H1 (cell line): Measurements from ENCODE around the gene PRUNE1. TPM values are rescaled to one million over a fixed set of nuclear protein-coding genes. Genes with fewer than 3 reads are reported as not detected.

Experiments used
- CTCF ChIA-PET: fragments of 300-600 bp; sonication (Branson Sonifier 250); formaldehyde crosslinking; loops from one replicate; lab custom pipeline; 2021; ENCODE audit not compliant: partially characterized antibody; lab: Charles Lee
- POLR2A ChIA-PET: fragments of 300-600 bp; sonication (Branson Sonifier 250); formaldehyde crosslinking; loops from one replicate; lab custom pipeline; 2021; ENCODE audit warnings: inconsistent platforms; ENCODE audit not compliant: partially characterized antibody; lab: Charles Lee
- DNase-seq, 2 experiments: peaks; one replicate each; pipeline versions ENCODE4 v3.0.0 to v3.0.0-alpha.2; 2010 to 2022; ENCODE audit warnings: low spot score in 2 of 2, low read depth in 1 of 2, mixed read lengths in 1 of 2
- FAIRE-seq: peaks from 2 replicates; lab custom pipeline; 2011; peaks lifted over from hg19 to GRCh38; lab: Jason Lieb, UNC
- H2AFZ ChIP-seq: 2 replicates; pipeline ENCODE4 v1.8.1; 2012; ENCODE audit warnings: low read length, inconsistent platforms
- H2AK5ac ChIP-seq: 2 replicates; pipeline ENCODE4 v1.6.1; 2013; ENCODE audit warnings: low read depth, low read length
- H2BK120ac ChIP-seq: replicated peaks from 2 replicates; pipeline ENCODE3; 2013; ENCODE audit warnings: low read depth, low read length, inconsistent platforms
- H2BK12ac ChIP-seq: 2 replicates; pipeline ENCODE4 v1.6.1; 2013; ENCODE audit warnings: low read depth, low read length
- H2BK15ac ChIP-seq: 2 replicates; pipeline ENCODE4 v1.6.1; 2013; ENCODE audit warnings: low read length
- H2BK20ac ChIP-seq: 2 replicates; pipeline ENCODE4 v1.6.1; 2013; ENCODE audit warnings: low read length
- H2BK5ac ChIP-seq: 2 replicates; pipeline ENCODE4 v1.6.1; 2013; ENCODE audit warnings: low read depth, low read length
- H3K14ac ChIP-seq: 2 replicates; pipeline ENCODE4 v1.6.1; 2013; ENCODE audit warnings: inconsistent platforms; ENCODE audit not compliant: insufficient read length
- H3K18ac ChIP-seq: 2 replicates; pipeline ENCODE4 v1.6.1; 2013; ENCODE audit warnings: low read length; ENCODE audit errors: extremely low read depth
- H3K23ac ChIP-seq: 2 replicates; pipeline ENCODE4 v1.6.1; 2013; ENCODE audit warnings: inconsistent platforms; ENCODE audit not compliant: insufficient read length
- H3K23me2 ChIP-seq: 2 replicates; pipeline ENCODE4 v1.6.1; 2013; ENCODE audit warnings: low read depth, low read length
- H3K27ac ChIP-seq: 2 replicates; pipeline ENCODE4 v1.6.1; 2011; ENCODE audit warnings: low read depth, low read length, inconsistent platforms
- H3K27me3 ChIP-seq, 4 experiments: replicated peaks in 1 of 4; 1 replicate in 1 of 4; 2 replicates in 3 of 4; pipeline versions ENCODE4 v1.6.1 to v1.8.1; 2011 to 2013; ENCODE audit warnings: low read length in 3 of 4, mild to moderate bottlenecking in 3 of 4, inconsistent platforms in 2 of 4, mixed read lengths in 2 of 4, moderate library complexity in 1 of 4; ENCODE audit not compliant: control insufficient read depth in 3 of 4, insufficient read depth in 3 of 4; ENCODE audit errors: extremely low read depth in 1 of 4
- H3K36me3 ChIP-seq, 4 experiments: 2 replicates each; pipeline versions ENCODE4 v1.6.1 to v1.8.1; 2011 to 2013; ENCODE audit warnings: mild to moderate bottlenecking in 4 of 4, low read length in 3 of 4, moderate library complexity in 2 of 4, control low read depth in 1 of 4, inconsistent platforms in 1 of 4; ENCODE audit not compliant: insufficient read depth in 4 of 4, control insufficient read depth in 2 of 4
- H3K4ac ChIP-seq: replicated peaks from 2 replicates; pipeline ENCODE3; 2013; ENCODE audit warnings: low read length, low read depth, mixed read lengths, inconsistent platforms; ENCODE audit not compliant: insufficient read length
- H3K4me1 ChIP-seq, 4 experiments: replicated peaks in 1 of 4; 1 replicate in 1 of 4; 2 replicates in 3 of 4; pipeline versions ENCODE4 v1.6.1 to v1.8.1; 2011 to 2013; ENCODE audit warnings: low read length in 3 of 4, inconsistent platforms in 2 of 4, mixed read lengths in 1 of 4; ENCODE audit not compliant: insufficient read depth in 4 of 4, control insufficient read depth in 3 of 4
- H3K4me2 ChIP-seq, 2 experiments: 2 replicates each; pipeline versions ENCODE4 v1.6.1 to v1.8.1; 2011 to 2013; ENCODE audit warnings: low read depth in 2 of 2, low read length in 2 of 2, control low read depth in 1 of 2, inconsistent platforms in 1 of 2, mild to moderate bottlenecking in 1 of 2; ENCODE audit not compliant: insufficient read depth in 1 of 2
- H3K4me3 ChIP-seq, 4 experiments: fragments of 200-600, 300-600 bp in 1 of 4; sonication (generic), shearing (Covaris generic), sonication (Bioruptor Twin) in 1 of 4; 2 replicates each; pipeline versions ENCODE4 v1.5.1 to v1.8.1; 2011 to 2016; ENCODE audit warnings: low read length in 4 of 4, low read depth in 3 of 4, control low read depth in 2 of 4, inconsistent platforms in 2 of 4, mild to moderate bottlenecking in 2 of 4, mixed read lengths in 1 of 4, moderate library complexity in 1 of 4; ENCODE audit not compliant: insufficient read depth in 2 of 4; ENCODE audit errors: extremely low read depth in 1 of 4
- H3K56ac ChIP-seq: replicated peaks from 2 replicates; pipeline ENCODE3; 2013; ENCODE audit warnings: low read depth, mild to moderate bottlenecking, mixed read lengths, low read length, inconsistent platforms; ENCODE audit not compliant: insufficient read length
- H3K79me1 ChIP-seq: 2 replicates; pipeline ENCODE4 v1.6.1; 2013; ENCODE audit warnings: low read depth, low read length, control low read depth
- H3K79me2 ChIP-seq, 2 experiments: 2 replicates each; pipeline versions ENCODE4 v1.6.1 to v1.8.1; 2012 to 2013; ENCODE audit warnings: low read length in 2 of 2, mild to moderate bottlenecking in 2 of 2, inconsistent platforms in 1 of 2; ENCODE audit not compliant: insufficient read depth in 2 of 2, control insufficient read depth in 1 of 2
- H3K9ac ChIP-seq, 4 experiments: replicated peaks in 1 of 4; 1 replicate in 1 of 4; 2 replicates in 3 of 4; pipeline versions ENCODE4 v1.6.1 to v1.8.1; 2011 to 2013; ENCODE audit warnings: low read depth in 3 of 4, low read length in 3 of 4, control low read depth in 2 of 4, mild to moderate bottlenecking in 2 of 4, moderate library complexity in 2 of 4, inconsistent platforms in 1 of 4; ENCODE audit errors: extremely low read depth in 1 of 4
- H3K9me3 ChIP-seq, 2 experiments: 2 replicates each; pipeline versions ENCODE4 v1.6.1 to v1.8.1; 2012 to 2013; ENCODE audit warnings: mild to moderate bottlenecking in 2 of 2, moderate library complexity in 2 of 2, control low read depth in 1 of 2, inconsistent platforms in 1 of 2, low read depth in 1 of 2, low read length in 1 of 2, mixed read lengths in 1 of 2; ENCODE audit not compliant: insufficient read depth in 2 of 2
- H4K20me1 ChIP-seq, 2 experiments: replicated peaks in 1 of 2; 2 replicates each; pipeline versions ENCODE3 to v1.8.1; 2011 to 2013; ENCODE audit warnings: inconsistent platforms in 2 of 2, low read length in 2 of 2, mild to moderate bottlenecking in 1 of 2; ENCODE audit not compliant: insufficient read depth in 2 of 2, control insufficient read depth in 1 of 2
- H4K5ac ChIP-seq: 2 replicates; pipeline ENCODE4 v1.6.1; 2013; ENCODE audit warnings: low read length, low read depth, mixed read lengths, inconsistent platforms; ENCODE audit not compliant: insufficient read length
- H4K8ac ChIP-seq: 2 replicates; pipeline ENCODE4 v1.8.0; 2013; ENCODE audit warnings: mild to moderate bottlenecking, moderate library complexity, low read length, inconsistent platforms; ENCODE audit not compliant: insufficient read depth; ENCODE audit errors: extremely low read depth
- H4K91ac ChIP-seq: replicated peaks from 2 replicates; pipeline ENCODE3; 2013; ENCODE audit warnings: low read length, mixed read lengths, inconsistent platforms; ENCODE audit not compliant: insufficient read length
- CTBP2 ChIP-seq: IDR thresholded peaks from 2 replicates; pipeline ENCODE4 v1.7.0; 2011; ENCODE audit warnings: borderline replicate concordance, mild to moderate bottlenecking, moderate library complexity, mixed read lengths, low read length; ENCODE audit not compliant: insufficient read depth, insufficient read length
- EZH2 ChIP-seq: fragments of 200-600 bp; sonication (generic); IDR thresholded peaks from 2 replicates; pipeline ENCODE4 v1.7.1; 2012; ENCODE audit warnings: low read depth, mild to moderate bottlenecking, moderate library complexity, low read length, inconsistent platforms; ENCODE audit not compliant: severe bottlenecking
- KDM4A ChIP-seq: IDR thresholded peaks from one replicate; pipeline ENCODE4 v1.7.1; 2012; ENCODE audit warnings: low read depth, mild to moderate bottlenecking, moderate library complexity, low read length, inconsistent platforms; ENCODE audit not compliant: severe bottlenecking
- MAFK ChIP-seq: IDR thresholded peaks from 2 replicates; pipeline ENCODE4 v1.6.1; 2012; ENCODE audit warnings: low read depth, mild to moderate bottlenecking, improper control_type of control experiment, low read length
- POU5F1 ChIP-seq: IDR thresholded peaks from 2 replicates; pipeline ENCODE4 v1.6.1; 2011; ENCODE audit warnings: low read depth, mild to moderate bottlenecking, low read length, moderate library complexity
- RFX5 ChIP-seq: IDR thresholded peaks from 2 replicates; pipeline ENCODE4 v1.6.1; 2011; ENCODE audit warnings: low read depth, low read length, improper control_type of control experiment, borderline replicate concordance
- SP4 ChIP-seq: IDR thresholded peaks from 2 replicates; pipeline ENCODE4 v1.6.1; 2012; ENCODE audit warnings: low read length, inconsistent platforms
- SUZ12 ChIP-seq: fragments of 200-600 bp; sonication (generic); IDR thresholded peaks from 2 replicates; pipeline ENCODE4 v1.6.1; 2012; ENCODE audit warnings: mild to moderate bottlenecking, inconsistent platforms, low read length, moderate library complexity, mixed read lengths
- WGBS, 2 experiments: shearing (Covaris generic) in 1 of 2; methylation state at CpG; one replicate each; pipeline versions ENCODE4 v1.1.6 to v1.1.7; 2013 to 2015; ENCODE audit warnings: low lambda C conversion rate in 2 of 2, mixed read lengths in 2 of 2, inconsistent platforms in 1 of 2, low coverage in 1 of 2, missing lambda C conversion rate in 1 of 2; ENCODE audit not compliant: insufficient replicate concordance in 2 of 2, insufficient coverage in 1 of 2, insufficient read length in 1 of 2; ENCODE audit errors: extremely low coverage in 1 of 2, missing lambda C conversion rate in 1 of 2; 5-methylcytosine and 5-hydroxymethylcytosine counted together
- polyA plus RNA-seq, 7 experiments: library from polyadenylated mRNA; depleted of rRNA in 3 of 7; stranded (reverse) in 5 of 7; unstranded in 2 of 7; fragments of >200 nt in 5 of 7; fragments of 200-250 nt in 2 of 7; gene quantifications; 1 replicate in 5 of 7; 2 replicates in 1 of 7; 4 replicates in 1 of 7; pipeline versions ENCODE4 v1.2.1 to v1.2.3, GENCODE V29; 2011 to 2013; ENCODE audit warnings: missing spikeins in 2 of 7, mixed read lengths in 2 of 7
- total RNA-seq: library from RNA; stranded (reverse); fragmentation: NEBNext Ultra II Directional; extraction: Animal tissue kit (Norgen Biotek cat#: 25700); gene quantifications from 2 replicates; pipeline ENCODE4 v1.2.1, GENCODE V29; 2021
- TF ChIP-seq, protein P1 (sequence below): IDR thresholded peaks from 2 replicates; pipeline ENCODE4 v1.6.1; 2011; ENCODE audit warnings: low read length, improper control_type of control experiment

Gene PRUNE1
- total and polyA plus RNA-seq, 2 of the 8 experiments (the other 6 are each of a cell fraction or from before 2014, with no cell fraction given): 32.8 to 54.2 TPM

DNA sequence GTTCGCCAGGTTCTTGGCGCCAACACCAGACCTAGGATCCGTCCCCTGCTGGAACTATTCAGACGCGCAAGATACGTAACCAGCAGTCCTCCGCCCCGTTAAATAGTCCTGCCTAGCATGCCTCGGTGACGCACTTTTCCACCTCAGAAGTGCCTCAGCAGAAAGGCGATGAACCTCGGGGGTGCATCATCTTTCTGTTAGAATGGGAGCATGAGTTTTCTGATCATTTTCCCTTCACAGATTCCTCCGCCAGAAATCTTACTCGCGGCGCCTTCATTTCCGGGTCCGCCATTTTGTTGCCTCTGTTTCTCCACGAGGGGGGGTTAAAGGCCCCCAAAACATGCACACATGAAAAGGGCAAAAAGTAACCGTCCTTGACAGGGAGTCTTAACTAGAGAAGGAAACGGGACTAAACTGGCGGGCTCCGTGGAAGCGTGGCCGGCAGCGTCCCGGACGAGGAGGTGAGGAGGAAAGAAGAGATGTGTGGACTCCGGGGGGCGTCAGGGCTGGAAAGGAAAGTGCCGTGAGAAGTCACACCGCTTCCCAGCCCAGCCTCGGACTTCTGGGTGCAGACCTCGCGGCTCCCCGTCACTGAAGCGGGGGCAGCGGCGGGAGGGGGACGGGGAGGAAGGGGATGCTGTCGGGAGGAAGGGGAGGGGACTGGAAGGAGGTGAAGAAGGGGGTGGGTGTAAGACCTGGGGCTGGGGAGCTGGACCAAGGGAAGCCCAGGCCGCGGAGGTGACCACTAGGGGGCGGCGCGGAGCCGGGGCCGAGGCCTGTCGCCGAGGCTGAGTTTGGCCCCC, 62.4 kb downstream of the PRUNE1 start, which contains the start of gene GABPB2:
Gene GABPB2 (plus strand): TSS at position 288 of the 803 bp plus-strand sequence. CDS start 17,429 bp downstream, outside the sequence.
- Histone ChIP-seq H2AFZ (peak within 1 kb of the TSS; percentile 97), H3K4me2 (peak within 1 kb of the TSS; percentile 85 to 98), H3K23ac (no peak within 1 kb of the TSS), H4K5ac (peak within 1 kb of the TSS; percentile 95), H3K56ac (peak within 1 kb of the TSS; percentile 85), H3K9me3 (no peaks in the 10 kb centered on the region), H3K4me1 (peaks cover 0 to 4% (median under 1%) of the 10 kb centered on the region in 4 experiments; a peak in 1 of 7 replicates), H2AK5ac (no peak within 1 kb of the TSS), H3K79me1 (no peaks in the 10 kb centered on the region; the same call in 1 of the 2 replicates), H4K20me1 (peaks cover 0 to 3% of the 10 kb centered on the region in 2 experiments), H2BK20ac (0 out of 2 replicates have a peak within 1 kb of the TSS, but pooled peaks have one; percentile 96), H2BK120ac (no peak within 1 kb of the TSS), H3K27ac (peak within 1 kb of the TSS; percentile 98), H3K14ac (no peak within 1 kb of the TSS), H3K18ac (peak within 1 kb of the TSS; percentile 100), H3K4ac (peak within 1 kb of the TSS; percentile 70), H3K4me3 (peak within 1 kb of the TSS; percentile 83 to 94 (median 92)), H3K79me2 (peaks cover 0 to 13% of the 10 kb centered on the region in 2 experiments; a peak in 2 of 4 replicates), H3K23me2 (peaks cover 5% of the 10 kb centered on the region; the same call in 1 of the 2 replicates), H2BK5ac (peak within 1 kb of the TSS; percentile 99), H4K8ac (peak within 1 kb of the TSS; percentile 97), H3K27me3 (no peaks in the 10 kb centered on the region), H2BK12ac (peak within 1 kb of the TSS; percentile 85; the same call in 1 of the 2 replicates), H3K36me3 (peaks cover 0 to 8% (median 0%) of the 10 kb centered on the region in 4 experiments; a peak in 6 of 8 replicates), H3K9ac (peak within 1 kb of the TSS; percentile 73 to 99 (median 98)), H2BK15ac (no peak within 1 kb of the TSS; the same call in 1 of the 2 replicates), H4K91ac (peak within 1 kb of the TSS; percentile 87)
- DNase-seq (peak; percentile 77 to 98), FAIRE-seq (no peak)
- 2% methylated on average over 40 of the region's 50 CpGs; no CpG with 5 or more reads in 1 of the 2 experiments for WGBS, 2 experiments
- ChIA-PET POLR2A (interaction anchor here (0.8 to 3.5 kb wide), 7 partner anchors 11 to 491 kb away, joined by 3 to 47 read pairs (median 4); partner anchors contain the start of genes C1orf56, CDC42SE1, MCL1 and MINDY1), CTCF (interaction anchor here (0.5 to 5.8 kb wide), 21 partner anchors 11 to 113 kb away, joined by 3 to 54 read pairs (median 4); partner anchors contain the start of genes CDC42SE1, MINDY1, MLLT11 and SEMA6C)
- TF ChIP-seq CTBP2: no peak
- no peak for TF ChIP-seq EZH2
- no peak for TF ChIP-seq MAFK
- TF ChIP-seq RFX5: no peak
- TF ChIP-seq, protein P1, sequence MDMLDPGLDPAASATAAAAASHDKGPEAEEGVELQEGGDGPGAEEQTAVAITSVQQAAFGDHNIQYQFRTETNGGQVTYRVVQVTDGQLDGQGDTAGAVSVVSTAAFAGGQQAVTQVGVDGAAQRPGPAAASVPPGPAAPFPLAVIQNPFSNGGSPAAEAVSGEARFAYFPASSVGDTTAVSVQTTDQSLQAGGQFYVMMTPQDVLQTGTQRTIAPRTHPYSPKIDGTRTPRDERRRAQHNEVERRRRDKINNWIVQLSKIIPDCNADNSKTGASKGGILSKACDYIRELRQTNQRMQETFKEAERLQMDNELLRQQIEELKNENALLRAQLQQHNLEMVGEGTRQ: no peak
- TF ChIP-seq SP4: peak; percentile 72; the same call in 1 of the 2 replicates
- TF ChIP-seq KDM4A: peak; percentile 75
- no peak for TF ChIP-seq POU5F1
- TF ChIP-seq SUZ12: no peak
